Calu3 (cell line): Measurements from ENCODE around the gene CAPS. TPM values are rescaled to one million over a fixed set of nuclear protein-coding genes. Genes with fewer than 3 reads are reported as not detected.

Source experiments
- BruUV-seq: library from RNA; stranded (reverse); fragments of 400-500 nt; replicated peaks from 2 replicates; lab custom pipeline; 2021; lab: Mats Ljungman, UMichigan
- CTCF ChIA-PET: fragments of 300-600 bp; sonication (Branson Sonifier 250); formaldehyde crosslinking; loops from one replicate; lab custom pipeline; 2022; ENCODE audit warnings: antibody characterized with exemption; lab: Charles Lee
- DNase-seq: peaks from one replicate; pipeline ENCODE4 v3.0.0; 2022
- H3K27ac Mint-ChIP-seq: one replicate; pipeline ENCODE4 v1.8.0; 2022; ENCODE audit warnings: mixed read lengths; ENCODE audit not compliant: unreplicated experiment
- H3K27me3 Mint-ChIP-seq: one replicate; pipeline ENCODE4 v1.8.0; 2022; ENCODE audit warnings: mixed read lengths; ENCODE audit not compliant: unreplicated experiment
- H3K36me3 Mint-ChIP-seq: one replicate; pipeline ENCODE4 v1.8.0; 2022; ENCODE audit warnings: mild to moderate bottlenecking, moderate library complexity, mixed read lengths; ENCODE audit not compliant: insufficient read depth, unreplicated experiment
- H3K4me1 Mint-ChIP-seq: one replicate; pipeline ENCODE4 v1.8.0; 2022; ENCODE audit warnings: mild to moderate bottlenecking, low read depth, mixed read lengths; ENCODE audit not compliant: unreplicated experiment
- H3K4me3 Mint-ChIP-seq: one replicate; pipeline ENCODE4 v1.8.0; 2022; ENCODE audit warnings: mild to moderate bottlenecking, low read depth, moderate library complexity, mixed read lengths; ENCODE audit not compliant: unreplicated experiment
- H3K9me3 Mint-ChIP-seq: one replicate; pipeline ENCODE4 v1.8.0; 2022; ENCODE audit warnings: low read depth, mixed read lengths; ENCODE audit not compliant: unreplicated experiment
- CTCF ChIP-seq: fragments of 200-600 bp; IDR thresholded peaks from one replicate; pipeline ENCODE4 v1.8.0; 2022; ENCODE audit warnings: antibody characterized with exemption; ENCODE audit not compliant: unreplicated experiment
- intact Hi-C: fragments of 100-400 bp; cut with micrococcal nuclease; formaldehyde crosslinking; loops from one replicate; pipeline ENCODE4 v1.10.0; 2022; ENCODE audit not compliant: unreplicated experiment
- total RNA-seq: library from RNA; stranded (reverse); gene quantifications from 2 replicates; pipeline ENCODE4 v1.2.3, GENCODE V29; 2022

Gene CAPS
- total RNA-seq, 1 experiment from 2014 or later: 39.9 TPM

GRCh38 chr19:5877427-5877826 lies 36.6 kb upstream of the CAPS start:
- Mint-ChIP-seq H3K27ac (no peak overlapping the region), H3K9me3 (no peaks in the 10 kb centered on the region), H3K4me1 (no peaks in the 10 kb centered on the region), H3K4me3 (no peak overlapping the region), H3K27me3 (peaks cover 6% of the 10 kb centered on the region), H3K36me3 (no peaks in the 10 kb centered on the region)
- CTCF ChIA-PET: no interaction called here
- intact Hi-C loops: no loop called here
- no TSS peak for BruUV-seq
- no peak for TF ChIP-seq CTCF
- no peak for DNase-seq

GRCh38 chr19:5877882-5878281 lies 36.2 kb upstream of the CAPS start:
- CTCF ChIA-PET: no interaction called here

GRCh38 chr19:5880196-5880595 lies 33.9 kb upstream of the CAPS start:
- CTCF ChIA-PET: no interaction called here
- intact Hi-C loops: no loop called here

More at GRCh38 chr19:5877882-5878281, 36.2 kb upstream of the CAPS start:
- Mint-ChIP-seq H3K9me3 (no peaks in the 10 kb centered on the region), H3K4me1 (no peaks in the 10 kb centered on the region), H3K36me3 (no peaks in the 10 kb centered on the region), H3K27me3 (peaks cover 10% of the 10 kb centered on the region), H3K27ac (no peak overlapping the region), H3K4me3 (no peak overlapping the region)
- no TSS peak for BruUV-seq
- intact Hi-C loops: no loop called here
- no peak for DNase-seq
- TF ChIP-seq CTCF: no peak

GRCh38 chr19:5880604-5881078 lies 33.4 kb upstream of the CAPS start:
- intact Hi-C loops: no loop called here
- BruUV-seq: no TSS peak
- Mint-ChIP-seq H3K27me3 (peaks cover 23% of the 10 kb centered on the region), H3K4me1 (no peaks in the 10 kb centered on the region), H3K27ac (no peak overlapping the region), H3K9me3 (no peaks in the 10 kb centered on the region), H3K4me3 (no peak overlapping the region), H3K36me3 (no peaks in the 10 kb centered on the region)
- DNase-seq: no peak
- CTCF ChIA-PET: no interaction called here
- TF ChIP-seq CTCF: no peak

More at GRCh38 chr19:5880196-5880595, 33.9 kb upstream of the CAPS start:
- Mint-ChIP-seq H3K36me3 (no peaks in the 10 kb centered on the region), H3K4me1 (no peaks in the 10 kb centered on the region), H3K9me3 (no peaks in the 10 kb centered on the region), H3K4me3 (no peak overlapping the region), H3K27ac (no peak overlapping the region), H3K27me3 (peaks cover 18% of the 10 kb centered on the region)
- BruUV-seq: no TSS peak
- DNase-seq: no peak
- no peak for TF ChIP-seq CTCF
